Erythroblast (primary cell): Measurements from ENCODE around the gene USP33.

Source experiments
- GATA1 ChIP-seq: IDR thresholded peaks from 2 replicates; pipeline ENCODE4 v1.6.1; 2011; ENCODE audit warnings: low read depth, mild to moderate bottlenecking, control low read depth, low read length, moderate library complexity
- POLR2A ChIP-seq: IDR thresholded peaks from 2 replicates; pipeline ENCODE4 v1.6.1; 2011; ENCODE audit warnings: mild to moderate bottlenecking, low read length

DNA sequence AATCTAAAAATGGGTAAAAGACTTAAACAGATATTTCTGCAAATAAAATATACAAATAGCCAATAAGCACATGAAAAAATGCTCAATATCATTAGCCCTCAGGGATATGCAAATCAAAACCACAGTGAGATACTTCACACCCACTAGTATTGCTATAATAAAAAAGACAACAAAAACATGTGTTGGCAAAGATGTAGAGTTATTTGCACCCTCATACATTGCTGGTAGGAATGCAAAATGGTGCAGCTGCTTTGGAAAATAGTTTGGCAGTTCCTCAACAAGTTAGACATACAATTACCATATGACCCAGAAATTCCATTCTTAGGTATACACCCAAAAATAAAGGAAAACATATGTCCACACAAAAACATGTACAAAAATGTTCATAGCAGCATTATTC, 107.4 kb downstream of the USP33 start:
- no peak for TF ChIP-seq POLR2A
- TF ChIP-seq GATA1 = no peak
